ENCODE data around the gene SMC1B.
"Not testable (repeated sequence)": the region's sequence is repeated elsewhere in the genome, so short reads cannot be mapped to it uniquely, and the experiment has no call there.

The SMC1B gene

GRCh38 chr22:45341498-45341897 lies 71.9 kb downstream of the SMC1B start:
- DNase-seq (ENCODE audit: low read depth) = no peak

GRCh38 chr22:45340323-45340722 lies 73.1 kb downstream of the SMC1B start:
- no peak for DNase-seq (ENCODE audit: low read depth)

GRCh38 chr22:45338795-45339194 lies 74.6 kb downstream of the SMC1B start:
- no peak for DNase-seq (ENCODE audit: low read depth)

GRCh38 chr22:45337536-45337935 lies 75.9 kb downstream of the SMC1B start:
- DNase-seq (ENCODE audit: low read depth) = no peak

GRCh38 chr22:45336971-45337431 lies 76.4 kb downstream of the SMC1B start:
- DNase-seq (ENCODE audit: low read depth) = no peak

- no peak for DNase-seq (ENCODE audit: low read depth)
Observed at GRCh38 chr22:45335854-45336522, 77.4 kb downstream of the SMC1B start.

- no peak for DNase-seq (ENCODE audit: low read depth)
Observed at GRCh38 chr22:45335021-45335818, 78.2 kb downstream of the SMC1B start.

- no peak for DNase-seq (ENCODE audit: low read depth)
Observed at GRCh38 chr22:45334528-45334927, 78.9 kb downstream of the SMC1B start.

- no peak for DNase-seq (ENCODE audit: low read depth)
Observed at GRCh38 chr22:45334068-45334467, 79.3 kb downstream of the SMC1B start.

- DNase-seq (ENCODE audit: low read depth) = no peak
Observed at GRCh38 chr22:45332001-45332400, 81.4 kb downstream of the SMC1B start.

- no peak for DNase-seq (ENCODE audit: low read depth)
Observed at GRCh38 chr22:45331486-45331885, 81.9 kb downstream of the SMC1B start.

GRCh38 chr22:45330548-45330947 lies 82.9 kb downstream of the SMC1B start:
- no peak for DNase-seq (ENCODE audit: low read depth)

- no peak for DNase-seq (ENCODE audit: low read depth)
Observed at GRCh38 chr22:45329530-45329936, 83.9 kb downstream of the SMC1B start.

GRCh38 chr22:45328822-45329529 lies 84.4 kb downstream of the SMC1B start:
- DNase-seq (ENCODE audit: low read depth) = no peak

GRCh38 chr22:45328261-45328660 lies 85.1 kb downstream of the SMC1B start:
- not testable (repeated sequence) for DNase-seq (ENCODE audit: low read depth)

- no peak for DNase-seq (ENCODE audit: low read depth)
Observed at GRCh38 chr22:45324311-45324711, 89.1 kb downstream of the SMC1B start.

GRCh38 chr22:45323695-45324094 lies 89.7 kb downstream of the SMC1B start:
- DNase-seq (ENCODE audit: low read depth) = no peak

GRCh38 chr22:45322873-45323525 lies 90.4 kb downstream of the SMC1B start:
- DNase-seq (ENCODE audit: low read depth) = no peak

GRCh38 chr22:45321827-45322226 lies 91.6 kb downstream of the SMC1B start:
- no peak for DNase-seq (ENCODE audit: low read depth)

GRCh38 chr22:45320357-45320976 lies 92.9 kb downstream of the SMC1B start:
- DNase-seq (ENCODE audit: low read depth) = no peak

- DNase-seq (ENCODE audit: low read depth) = no peak
Observed at GRCh38 chr22:45319324-45319685, 94.1 kb downstream of the SMC1B start.
